ENCODE data around the gene SND1. TPM values are rescaled to one million over a fixed set of nuclear protein-coding genes. Genes with fewer than 3 reads are reported as not detected.

SND1 gene
- polyA plus RNA-seq, 3 donors, result 46.5 to 97.3 (median 79.8) TPM

DNA sequence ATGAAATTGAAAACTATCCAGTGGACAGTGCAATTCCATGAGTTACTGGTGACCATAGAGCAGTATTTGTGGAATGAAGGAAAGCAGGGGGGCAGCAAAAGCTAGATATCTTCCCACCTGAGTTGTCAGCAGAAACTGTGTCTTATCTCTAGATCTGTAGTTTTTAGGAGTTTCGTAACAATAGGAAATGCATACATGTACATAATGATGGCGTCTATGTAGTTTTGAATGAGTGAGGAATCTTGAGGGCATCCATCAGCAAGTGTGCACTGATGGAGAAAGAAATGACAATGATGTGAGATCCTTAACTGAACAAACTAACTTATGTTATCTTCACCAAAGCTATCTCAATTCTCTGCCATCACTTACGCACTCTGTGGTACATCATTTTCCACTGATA is 264.7 kb downstream of the SND1 start:
- 71% methylated on average over 2 of the region's 3 CpGs for WGBS (ENCODE audit: insufficient coverage)
- peaks cover 15% of the 10 kb centered on the region for H3K4me1 Mint-ChIP-seq
- H3K9me3 Mint-ChIP-seq, result no peaks in the 10 kb centered on the region
- TF ChIP-seq, protein P1, sequence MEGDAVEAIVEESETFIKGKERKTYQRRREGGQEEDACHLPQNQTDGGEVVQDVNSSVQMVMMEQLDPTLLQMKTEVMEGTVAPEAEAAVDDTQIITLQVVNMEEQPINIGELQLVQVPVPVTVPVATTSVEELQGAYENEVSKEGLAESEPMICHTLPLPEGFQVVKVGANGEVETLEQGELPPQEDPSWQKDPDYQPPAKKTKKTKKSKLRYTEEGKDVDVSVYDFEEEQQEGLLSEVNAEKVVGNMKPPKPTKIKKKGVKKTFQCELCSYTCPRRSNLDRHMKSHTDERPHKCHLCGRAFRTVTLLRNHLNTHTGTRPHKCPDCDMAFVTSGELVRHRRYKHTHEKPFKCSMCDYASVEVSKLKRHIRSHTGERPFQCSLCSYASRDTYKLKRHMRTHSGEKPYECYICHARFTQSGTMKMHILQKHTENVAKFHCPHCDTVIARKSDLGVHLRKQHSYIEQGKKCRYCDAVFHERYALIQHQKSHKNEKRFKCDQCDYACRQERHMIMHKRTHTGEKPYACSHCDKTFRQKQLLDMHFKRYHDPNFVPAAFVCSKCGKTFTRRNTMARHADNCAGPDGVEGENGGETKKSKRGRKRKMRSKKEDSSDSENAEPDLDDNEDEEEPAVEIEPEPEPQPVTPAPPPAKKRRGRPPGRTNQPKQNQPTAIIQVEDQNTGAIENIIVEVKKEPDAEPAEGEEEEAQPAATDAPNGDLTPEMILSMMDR (IDR thresholded peaks at IDR 0.05), result no peak
- intact Hi-C loops (cut with micrococcal nuclease), result no loop called here
- Histone ChIP-seq H3K9me3 (replicated peaks in 1 of 2; ENCODE audit: control insufficient read depth in 1 of 2, insufficient read depth in 1 of 2, low read length in 2 of 2) (no peaks in the 10 kb centered on the region), H3K4me2 (replicated peaks; ENCODE audit: extremely low read depth, low read length, poor library complexity, severe bottlenecking) (no peak overlapping the region), H3K4me1 (ENCODE audit: control insufficient read depth in 1 of 2, insufficient read depth in 2 of 2, low read length in 2 of 2) (no peaks in the 10 kb centered on the region), H3K9ac (ENCODE audit: insufficient read depth, low read length, poor library complexity, severe bottlenecking) (no peak overlapping the region), H3K27ac (ENCODE audit: low read depth in 1 of 2, low read length in 2 of 2) (no peak overlapping the region), H3K79me2 (ENCODE audit: insufficient read depth, low read length) (peaks cover 24% of the 10 kb centered on the region), H4K20me1 (ENCODE audit: insufficient read depth, low read length) (peaks cover 65% of the 10 kb centered on the region), H2AFZ (ENCODE audit: insufficient read depth, low read depth, low read length, poor library complexity, severe bottlenecking) (no peak overlapping the region), H3K36me3 (replicated peaks in 1 of 2; ENCODE audit: control insufficient read depth in 1 of 2, insufficient read depth in 2 of 2, low read length in 2 of 2) (peaks cover 0 to 18% of the 10 kb centered on the region in 2 donors), H3K27me3 (ENCODE audit: control insufficient read depth in 2 of 2, insufficient read depth in 2 of 2, low read length in 2 of 2) (no peaks in the 10 kb centered on the region), H3K4me3 (replicated peaks in 1 of 3; ENCODE audit: low read depth in 2 of 3, low read length in 3 of 3) (no peak overlapping the region)
- H3K27ac Mint-ChIP-seq, result no peak overlapping the region
- H3K4me3 Mint-ChIP-seq, result no peak overlapping the region
- H3K36me3 Mint-ChIP-seq, result peaks cover 2 to 5% of the 10 kb centered on the region in 2 donors
- H3K27me3 Mint-ChIP-seq (ENCODE audit: low read depth in 3 of 3), result no peaks in the 10 kb centered on the region
- no peak for DNase-seq

DNA sequence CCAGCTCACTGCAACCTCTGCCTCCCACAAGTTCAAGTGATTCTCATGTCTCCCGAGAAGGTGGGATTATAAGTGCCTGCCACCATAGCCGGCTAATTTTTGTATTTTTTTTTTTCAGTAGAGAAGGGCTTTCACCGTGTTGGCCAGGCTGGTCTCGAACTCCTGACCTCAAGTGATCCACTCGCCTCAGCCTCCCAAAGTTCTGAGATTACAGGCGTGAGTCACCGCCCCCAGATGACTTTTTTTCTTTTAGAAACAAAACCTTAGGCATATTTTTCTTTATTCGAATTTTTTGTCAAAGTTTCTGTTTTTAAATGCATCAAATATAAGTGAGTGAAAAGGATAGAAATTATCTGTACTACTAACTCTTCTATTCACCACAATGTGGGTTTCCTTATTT is 266.1 kb downstream of the SND1 start:
- H4K20me1 ChIP-seq (ENCODE audit: insufficient read depth, low read length), result peaks cover 75% of the 10 kb centered on the region

More for the DNA sequence above, 266.1 kb downstream of the SND1 start:
- H2AFZ ChIP-seq (ENCODE audit: insufficient read depth, low read depth, low read length, poor library complexity, severe bottlenecking), result no peak overlapping the region
- Mint-ChIP-seq H3K9me3 (no peaks in the 10 kb centered on the region), H3K27ac (no peak overlapping the region), H3K27me3 (ENCODE audit: low read depth in 3 of 3) (no peaks in the 10 kb centered on the region), H3K36me3 (peaks cover 2 to 3% of the 10 kb centered on the region in 2 donors), H3K4me1 (peaks cover 17% of the 10 kb centered on the region), H3K4me3 (no peak overlapping the region)
- no peak overlapping the region for H3K9ac ChIP-seq (ENCODE audit: insufficient read depth, low read length, poor library complexity, severe bottlenecking)
- no peaks in the 10 kb centered on the region for H3K4me1 ChIP-seq (ENCODE audit: control insufficient read depth in 1 of 2, insufficient read depth in 2 of 2, low read length in 2 of 2)
- peaks cover 0 to 15% of the 10 kb centered on the region in 2 donors for H3K36me3 ChIP-seq (replicated peaks in 1 of 2; ENCODE audit: control insufficient read depth in 1 of 2, insufficient read depth in 2 of 2, low read length in 2 of 2)
- DNase-seq, result no peak
- no CpG with 5 or more reads among the region's 8 CpGs for WGBS (ENCODE audit: insufficient coverage)
- no peaks in the 10 kb centered on the region for H3K9me3 ChIP-seq (replicated peaks in 1 of 2; ENCODE audit: control insufficient read depth in 1 of 2, insufficient read depth in 1 of 2, low read length in 2 of 2)
- TF ChIP-seq, protein P1 (IDR thresholded peaks at IDR 0.05), result no peak
- intact Hi-C loops (cut with micrococcal nuclease), result no loop called here
- H3K4me2 ChIP-seq (replicated peaks; ENCODE audit: extremely low read depth, low read length, poor library complexity, severe bottlenecking), result no peak overlapping the region
- H3K27me3 ChIP-seq (ENCODE audit: control insufficient read depth in 2 of 2, insufficient read depth in 2 of 2, low read length in 2 of 2), result no peaks in the 10 kb centered on the region
- no peak overlapping the region for H3K27ac ChIP-seq (ENCODE audit: low read depth in 1 of 2, low read length in 2 of 2)
- H3K4me3 ChIP-seq (replicated peaks in 1 of 3; ENCODE audit: low read depth in 2 of 3, low read length in 3 of 3), result no peak overlapping the region
- H3K79me2 ChIP-seq (ENCODE audit: insufficient read depth, low read length), result peaks cover 37% of the 10 kb centered on the region

Measured in CD14-positive monocyte (primary cell).